Spleen (tissue), 11 donors: ENCODE measurements around the gene C17orf107. TPM values are rescaled to one million over a fixed set of nuclear protein-coding genes. Genes with fewer than 3 reads are reported as not detected.
"Not testable (repeated sequence)": the region's sequence is repeated elsewhere in the genome, so short reads cannot be mapped to it uniquely, and the experiment has no call there.

ENCODE experiments used
- DNase-seq: peaks from one replicate; pipeline ENCODE4 v3.0.0-alpha.2; 2020
- H3K27ac ChIP-seq, 8 donors: fragments of 200-600 bp; sonication (generic) in 7 of 8; 1 replicate in 4 of 8; 2 replicates in 4 of 8; pipeline versions ENCODE4 v1.5.0 to v1.8.0; 2016 to 2021; ENCODE audit warnings: inconsistent platforms in 4 of 8, mild to moderate bottlenecking in 4 of 8, moderate library complexity in 1 of 8
- H3K27me3 ChIP-seq, 7 donors: fragments of 200-600 bp; sonication (generic) in 6 of 7; replicated peaks in 1 of 7; 1 replicate in 4 of 7; 2 replicates in 3 of 7; pipeline versions ENCODE4 v1.5.0 to v1.8.0; 2016 to 2021; ENCODE audit warnings: inconsistent platforms in 3 of 7, mild to moderate bottlenecking in 1 of 7
- H3K36me3 ChIP-seq, 6 donors: fragments of 200-600 bp; sonication (generic) in 5 of 6; 1 replicate in 4 of 6; 2 replicates in 2 of 6; pipeline versions ENCODE4 v1.5.0 to v1.8.0; 2016 to 2021; ENCODE audit warnings: inconsistent platforms in 2 of 6
- H3K4me1 ChIP-seq, 6 donors: fragments of 200-600 bp; sonication (generic) in 5 of 6; 1 replicate in 3 of 6; 2 replicates in 3 of 6; pipeline versions ENCODE4 v1.5.0 to v1.8.0; 2016 to 2021; ENCODE audit warnings: inconsistent platforms in 3 of 6
- H3K4me3 ChIP-seq, 8 donors: fragments of 200-600 bp; sonication (generic) in 7 of 8; 1 replicate in 4 of 8; 2 replicates in 4 of 8; pipeline versions ENCODE4 v1.5.0 to v1.8.0; 2016 to 2021; ENCODE audit warnings: inconsistent platforms in 4 of 8, mild to moderate bottlenecking in 4 of 8, moderate library complexity in 2 of 8
- H3K9me3 ChIP-seq, 8 donors: fragments of 200-600 bp; sonication (generic) in 7 of 8; 1 replicate in 4 of 8; 2 replicates in 4 of 8; pipeline versions ENCODE4 v1.5.0 to v1.8.0; 2016 to 2021; ENCODE audit warnings: inconsistent platforms in 4 of 8
- CTCF ChIP-seq, 11 experiments: fragments of 200-600 bp in 7 of 11; fragments of 450-650 bp in 4 of 11; sonication (generic) in 4 of 11; IDR thresholded peaks in 8 of 11; conservative IDR thresholded peaks in 3 of 11; 1 replicate in 7 of 11; 2 replicates in 4 of 11; pipeline versions ENCODE4 v1.4.0 to v1.8.0; 2016 to 2021; ENCODE audit warnings: antibody characterized with exemption in 11 of 11, inconsistent platforms in 4 of 11, mild to moderate bottlenecking in 1 of 11
- POLR2A ChIP-seq, 3 donors: fragments of 450-650 bp; IDR thresholded peaks; one replicate each; pipeline ENCODE4 v1.5.1; 2017; ENCODE audit warnings: antibody characterized with exemption in 3 of 3, mild to moderate bottlenecking in 1 of 3
- POLR2AphosphoS5 ChIP-seq, 3 donors: sonication (generic); formaldehyde crosslinking; IDR thresholded peaks; one replicate each; pipeline ENCODE4 v1.5.1; 2017; ENCODE audit warnings: antibody characterized with exemption in 3 of 3
- WGBS, 5 donors: extraction: QIAGEN DNeasy Blood & Tissue Kit in 3 of 5; methylation state at CpG; one replicate each; pipeline versions ENCODE4 v1.1.5 to v1.1.7; 2013 to 2018; 5-methylcytosine and 5-hydroxymethylcytosine counted together
- intact Hi-C: fragments of 100-400 bp; cut with DNase I; formaldehyde crosslinking; loops from one replicate; pipeline ENCODE4 v1.15.0; 2023; ENCODE audit warnings: low total_unique reads
- polyA plus RNA-seq, 3 donors: library from polyadenylated mRNA; stranded (reverse); fragments of 200-250 nt; gene quantifications; one replicate each; pipeline ENCODE4 v1.2.1, GENCODE V29; 2013
- total RNA-seq, 7 donors: library from RNA; depleted of rRNA in 3 of 7; stranded (reverse); fragments of >200 nt in 3 of 7; fragmentation: NEBNext Ultra II Directional in 4 of 7; extraction: Animal tissue kit (Norgen Biotek cat#: 25700) in 4 of 7; gene quantifications; one replicate each; pipeline versions ENCODE4 v1.1.0 to v1.2.1, GENCODE V29; 2016 to 2021
- donor health status: healthy with polysubstance abuse.
- donor health status: DM: no; HTN: no; CAD: no; lungs with moderate emphysema.
- donor health status: DM: no; HTN: no; CAD: no.
- donor health status: Bipolar disorder and iron deficiency.
- donor health status: healthy.
- donor health status: DM: no; HTN: no; CAD: no.
- donor health status: DM: yes; HTN: yes; CAD: no.

C17orf107 gene
- total and polyA plus RNA-seq, 10 donors, result 0.15 to 4.1 (median 2.2) TPM

GRCh38 chr17:4856937-4857314 is 42.4 kb upstream of the C17orf107 start:
- DNase-seq, result no peak
- WGBS, 5 donors, result 73 to 97% (median 87%) methylated on average over 5 to 7 of the region's 7 CpGs
- no peaks in the 10 kb centered on the region for H3K27me3 ChIP-seq
- H3K9me3 ChIP-seq, result no peaks in the 10 kb centered on the region
- H3K4me1 ChIP-seq, result peaks cover 7 to 59% (median 37%) of the 10 kb centered on the region in 6 donors
- no peak for TF ChIP-seq CTCF (IDR thresholded peaks at IDR 0.05 in 8 of 11, conservative IDR thresholded peaks at IDR 0.05 in 3 of 11)
- no peak for TF ChIP-seq POLR2A (IDR thresholded peaks at IDR 0.05)
- TF ChIP-seq POLR2AphosphoS5 (IDR thresholded peaks at IDR 0.05), result peak in 1 of 3 donors; percentile 22
- H3K4me3 ChIP-seq, result no peak overlapping the region
- intact Hi-C loops, result no loop called here
- H3K36me3 ChIP-seq, result peaks cover 0 to 51% (median 6%) of the 10 kb centered on the region in 6 donors
- peak overlapping the region in 5 of 8 donors; percentile 9 to 48 (median 37) for H3K27ac ChIP-seq

GRCh38 chr17:4857347-4857746 is 42.0 kb upstream of the C17orf107 start:
- peaks cover 7 to 57% (median 36%) of the 10 kb centered on the region in 6 donors for H3K4me1 ChIP-seq
- intact Hi-C loops, H3K27me3 ChIP-seq, H3K4me3 ChIP-seq, H3K9me3 ChIP-seq, DNase-seq: not testable (repeated sequence)
- H3K27ac ChIP-seq, result peak overlapping the region in 5 of 8 donors; percentile 64 to 76 (median 72)
- 92 to 98% (median 94%) methylated on average over 7 of the region's 7 CpGs for WGBS, 5 donors
- peaks cover 0 to 51% (median 6%) of the 10 kb centered on the region in 6 donors for H3K36me3 ChIP-seq

- H3K9me3 ChIP-seq, result no peaks in the 10 kb centered on the region
- 61 to 81% (median 67%) methylated on average over 7 of the region's 7 CpGs for WGBS, 5 donors
- no peak overlapping the region for H3K4me3 ChIP-seq
- peak overlapping the region in 7 of 8 donors; percentile 51 to 76 (median 71) for H3K27ac ChIP-seq
- H3K27me3 ChIP-seq, result no peaks in the 10 kb centered on the region
- peaks cover 7 to 61% (median 36%) of the 10 kb centered on the region in 6 donors for H3K4me1 ChIP-seq
- DNase-seq, result no peak
- intact Hi-C loops, result no loop called here
- peaks cover 0 to 51% (median 6%) of the 10 kb centered on the region in 6 donors for H3K36me3 ChIP-seq
- TF ChIP-seq POLR2A (IDR thresholded peaks at IDR 0.05), result no peak
- peak in 1 of 3 donors; percentile 19 for TF ChIP-seq POLR2AphosphoS5 (IDR thresholded peaks at IDR 0.05)
- TF ChIP-seq CTCF (IDR thresholded peaks at IDR 0.05 in 8 of 11, conservative IDR thresholded peaks at IDR 0.05 in 3 of 11), result no peak
Observed at GRCh38 chr17:4858068-4858881, 41.1 kb upstream of the C17orf107 start.

- peak overlapping the region in 1 of 8 donors; percentile 13 for H3K4me3 ChIP-seq
- H3K36me3 ChIP-seq, result peaks cover 0 to 48% (median 6%) of the 10 kb centered on the region in 6 donors
- peak overlapping the region in 7 of 8 donors; percentile 51 to 76 (median 71) for H3K27ac ChIP-seq
- DNase-seq, result no peak
- intact Hi-C loops, result no loop called here
- no peaks in the 10 kb centered on the region for H3K27me3 ChIP-seq
- WGBS, 5 donors, result 28 to 53% (median 40%) methylated on average over 5 of the region's 5 CpGs
- TF ChIP-seq POLR2AphosphoS5 (IDR thresholded peaks at IDR 0.05) (peak; percentile 5 to 64 (median 20)), CTCF (IDR thresholded peaks at IDR 0.05 in 8 of 11, conservative IDR thresholded peaks at IDR 0.05 in 3 of 11) (no peak)
- peaks cover 7 to 62% (median 36%) of the 10 kb centered on the region in 6 donors for H3K4me1 ChIP-seq
- no peaks in the 10 kb centered on the region for H3K9me3 ChIP-seq
Observed at GRCh38 chr17:4858882-4859260, 40.5 kb upstream of the C17orf107 start.
